Heart right ventricle (tissue), 16 donors: ENCODE results near the gene RARRES2. TPM values are rescaled to one million over a fixed set of nuclear protein-coding genes. Genes with fewer than 3 reads are reported as not detected.

Source experiments
- ATAC-seq, 8 donors: fragments of 200-7000 bp; cut with Tn5 transposase; one replicate each; pipeline ENCODE4 v1.9.1; 2020; ENCODE audit warnings: mild to moderate bottlenecking in 8 of 8, moderate library complexity in 8 of 8, moderate number of reproducible peaks in 1 of 8
- DNase-seq, 2 donors: peaks; one replicate each; pipeline ENCODE4 v3.0.0-alpha.2; 2020
- H3K27ac ChIP-seq, 10 donors: fragments of 200-600 bp; sonication (generic) in 2 of 10; one replicate each; pipeline versions ENCODE4 v1.5.0 to v1.8.0; 2020 to 2022; ENCODE audit warnings: mild to moderate bottlenecking in 3 of 10
- H3K27me3 ChIP-seq, 7 donors: fragments of 200-600 bp; one replicate each; pipeline ENCODE4 v1.8.0; 2021 to 2022; ENCODE audit warnings: mild to moderate bottlenecking in 2 of 7
- H3K36me3 ChIP-seq, 9 donors: fragments of 200-600 bp; sonication (generic) in 1 of 9; one replicate each; pipeline versions ENCODE4 v1.5.0 to v1.8.0; 2020 to 2022; ENCODE audit warnings: mild to moderate bottlenecking in 2 of 9
- H3K4me1 ChIP-seq, 9 donors: fragments of 200-600 bp; sonication (generic) in 1 of 9; one replicate each; pipeline versions ENCODE4 v1.5.0 to v1.8.0; 2020 to 2022; ENCODE audit warnings: mild to moderate bottlenecking in 4 of 9
- H3K4me3 ChIP-seq, 10 donors: fragments of 200-600 bp; sonication (generic) in 2 of 10; one replicate each; pipeline versions ENCODE4 v1.5.0 to v1.8.0; 2020 to 2022; ENCODE audit warnings: mild to moderate bottlenecking in 7 of 10, moderate library complexity in 2 of 10
- H3K9me3 ChIP-seq, 11 donors: fragments of 200-600 bp in 10 of 11; sonication (generic) in 2 of 11; one replicate each; pipeline versions ENCODE4 v1.5.0 to v1.8.0; 2013 to 2022; ENCODE audit warnings: mild to moderate bottlenecking in 2 of 11, control low read depth in 1 of 11, moderate library complexity in 1 of 11
- WGBS, 2 donors: extraction: QIAGEN DNeasy Blood & Tissue Kit; methylation state at CpG; one replicate each; pipeline ENCODE4 v1.1.7; 2013; ENCODE audit warnings: inconsistent platforms in 1 of 2; 5-methylcytosine and 5-hydroxymethylcytosine counted together
- intact Hi-C, 10 donors: fragments of 100-400 bp; cut with DNase I; formaldehyde crosslinking; loops; one replicate each; pipeline versions ENCODE4 v1.11.1 to v1.14.2; 2022
- polyA plus RNA-seq, 2 donors: library from polyadenylated mRNA; stranded (reverse); fragments of 200-250 nt; gene quantifications; one replicate each; pipeline ENCODE4 v1.2.3, GENCODE V29; 2013
- total RNA-seq, 10 donors: library from RNA; stranded (reverse); fragmentation: NEBNext Ultra II Directional in 3 of 10; extraction: Animal tissue kit (Norgen Biotek cat#: 25700) in 3 of 10; gene quantifications; one replicate each; pipeline versions ENCODE4 v1.2.1 to v1.2.4, GENCODE V29; 2021 to 2023
- TF ChIP-seq, protein P1 (sequence below), 9 donors: fragments of 200-600 bp; sonication (generic) in 2 of 9; IDR thresholded peaks; one replicate each; pipeline versions ENCODE4 v1.5.0 to v1.8.0; 2021 to 2022; ENCODE audit warnings: antibody characterized with exemption in 9 of 9, mild to moderate bottlenecking in 5 of 9, moderate library complexity in 1 of 9
- donor health status: Arrhythmogenic right ventricular cardiomyopathy.
- donor health status: ischemic (EF 13 %, LVEDD 7.1; RV severe dilation, severe dysfunction).
- donor health status: healthy with polysubstance abuse.
- donor health status: DM: no; HTN: yes; CAD: no.
- donor health status: DM: no; HTN: no; CAD: no.
- donor health status: ischemic (EF 25% LVEDD 6.9; RV normal size, moderate dysfunction).
- donor health status: ischemic (EF 25% LVEDD 5.7; RV mildly dilated, moderate dysfunction).
- donor health status: healthy.
- donor health status: DM: yes; HTN: yes; CAD: no.
- donor health status: Ischemic cardiomyopathy.
- donor health status: ischemic (EF 35%, LVEDD 5.7; RV mildly dilated, moderate dysfunction).
- donor health status: nonischemic (EF 11% LVEDD 7.7; RV severe dilation, severe dysfunction).
- donor health status: DM: yes; HTN: yes; CAD: no.
- donor health status: PGD.
- donor health status: ischemic (EF 29% LVEDD 5.4; RV normal size, mild dysfunction).
- donor health status: nonischemic (EF 23%, LVEDD 6.1; RV moderate dilation, normal function).

The RARRES2 gene
- total and polyA plus RNA-seq, 12 donors, result 6.7 to 33.0 (median 18.4) TPM

GRCh38 chr7:150324373-150324961, 17.0 kb downstream of the RARRES2 start:
- WGBS, 2 donors, result 67% methylated on average over 12 of the region's 12 CpGs
- Histone ChIP-seq H3K36me3 (peaks cover 0 to 24% (median 0%) of the 10 kb centered on the region in 9 donors), H3K9me3 (no peaks in the 10 kb centered on the region), H3K27me3 (peaks cover 0 to 19% (median 9%) of the 10 kb centered on the region in 7 donors), H3K4me3 (peak overlapping the region in 1 of 10 donors; percentile 87), H3K4me1 (peaks cover 0 to 32% (median 15%) of the 10 kb centered on the region in 9 donors), H3K27ac (peak overlapping the region in 1 of 10 donors; percentile 93)
- intact Hi-C loops, result no loop called here
- no peak for ATAC-seq
- TF ChIP-seq, protein P1, sequence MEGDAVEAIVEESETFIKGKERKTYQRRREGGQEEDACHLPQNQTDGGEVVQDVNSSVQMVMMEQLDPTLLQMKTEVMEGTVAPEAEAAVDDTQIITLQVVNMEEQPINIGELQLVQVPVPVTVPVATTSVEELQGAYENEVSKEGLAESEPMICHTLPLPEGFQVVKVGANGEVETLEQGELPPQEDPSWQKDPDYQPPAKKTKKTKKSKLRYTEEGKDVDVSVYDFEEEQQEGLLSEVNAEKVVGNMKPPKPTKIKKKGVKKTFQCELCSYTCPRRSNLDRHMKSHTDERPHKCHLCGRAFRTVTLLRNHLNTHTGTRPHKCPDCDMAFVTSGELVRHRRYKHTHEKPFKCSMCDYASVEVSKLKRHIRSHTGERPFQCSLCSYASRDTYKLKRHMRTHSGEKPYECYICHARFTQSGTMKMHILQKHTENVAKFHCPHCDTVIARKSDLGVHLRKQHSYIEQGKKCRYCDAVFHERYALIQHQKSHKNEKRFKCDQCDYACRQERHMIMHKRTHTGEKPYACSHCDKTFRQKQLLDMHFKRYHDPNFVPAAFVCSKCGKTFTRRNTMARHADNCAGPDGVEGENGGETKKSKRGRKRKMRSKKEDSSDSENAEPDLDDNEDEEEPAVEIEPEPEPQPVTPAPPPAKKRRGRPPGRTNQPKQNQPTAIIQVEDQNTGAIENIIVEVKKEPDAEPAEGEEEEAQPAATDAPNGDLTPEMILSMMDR (IDR thresholded peaks at IDR 0.05), result no peak
- no peak for DNase-seq

DNA sequence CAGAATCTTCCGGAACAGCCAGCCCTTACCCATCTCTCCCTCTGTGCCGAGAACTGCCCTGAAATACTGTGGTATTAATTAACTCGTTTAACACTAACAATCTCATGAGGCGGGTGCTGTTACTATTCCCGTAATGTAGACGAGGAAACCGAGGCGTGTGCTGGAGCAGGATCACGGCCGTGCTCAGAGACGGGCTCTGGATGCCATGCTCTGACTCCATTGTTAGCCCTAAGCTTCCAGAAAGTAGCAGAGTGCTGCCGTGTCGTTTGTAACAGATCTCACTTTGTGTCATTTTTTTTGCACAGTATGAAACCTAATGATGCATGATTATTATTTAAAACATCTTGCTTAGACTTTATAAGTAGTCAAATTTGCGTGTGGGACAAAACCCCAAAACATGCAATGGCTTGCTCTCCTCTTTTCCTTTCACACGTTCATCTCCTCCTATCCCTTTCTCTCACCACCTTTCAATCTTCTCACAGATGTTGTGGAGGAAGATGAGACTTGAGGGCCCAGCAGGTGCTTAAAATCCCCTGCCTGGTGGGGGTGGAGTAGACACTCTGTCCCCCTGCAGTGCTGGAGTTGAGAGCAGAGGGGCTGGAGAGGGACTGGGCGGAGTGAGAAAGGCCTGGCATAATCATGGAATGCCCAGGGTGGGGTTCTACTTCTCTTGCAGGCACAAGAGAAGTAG, 17.6 kb downstream of the RARRES2 start:
- DNase-seq, result no peak
- Histone ChIP-seq H3K27me3 (peaks cover 0 to 19% (median 9%) of the 10 kb centered on the region in 7 donors), H3K4me3 (peak overlapping the region; percentile 20 to 87 (median 68)), H3K9me3 (no peaks in the 10 kb centered on the region), H3K36me3 (peaks cover 0 to 17% (median 0%) of the 10 kb centered on the region in 9 donors), H3K4me1 (peaks cover 0 to 32% (median 15%) of the 10 kb centered on the region in 9 donors), H3K27ac (peak overlapping the region in 7 of 10 donors; percentile 41 to 93 (median 69))
- ATAC-seq, result peak in 6 of 8 donors; percentile 4 to 47 (median 25)
- TF ChIP-seq, protein P1 (IDR thresholded peaks at IDR 0.05), result no peak
- WGBS, 2 donors, result 28 to 31% methylated on average over 16 of the region's 16 CpGs
- intact Hi-C loops, result no loop called here

- TF ChIP-seq, protein P1 (IDR thresholded peaks at IDR 0.05), result peak in 2 of 9 donors; percentile 6 to 16
- Histone ChIP-seq H3K4me1 (peaks cover 0 to 32% (median 15%) of the 10 kb centered on the region in 9 donors), H3K27me3 (peaks cover 0 to 19% (median 9%) of the 10 kb centered on the region in 7 donors), H3K27ac (peak within 1 kb of the TSS in 8 of 10 donors; percentile 25 to 93 (median 64)), H3K36me3 (peaks cover 0 to 11% (median 0%) of the 10 kb centered on the region in 9 donors), H3K9me3 (no peaks in the 10 kb centered on the region), H3K4me3 (peak within 1 kb of the TSS; percentile 20 to 87 (median 68))
- peak in 1 of 2 donors; percentile 59 for DNase-seq
- intact Hi-C loops, result no loop called here
- 9% methylated on average over 82 of the region's 82 CpGs for WGBS, 2 donors
- ATAC-seq, result peak; percentile 78 to 86 (median 83)
Observed at GRCh38 chr7:150322833-150323681, 18.4 kb downstream of the RARRES2 start, which contains the start of the genes ACTR3C and LRRC61. ACTR3C (minus strand) TSS chr7:150323545; CDS start chr7:150295296, 28,249 bp downstream. LRRC61 (plus strand) TSS chr7:150323355; CDS start chr7:150336862, 13,507 bp downstream.
